Measurements from ENCODE around the gene NPEPL1.

Gene NPEPL1

GRCh38 chr20:58703765-58704371 is 11.3 kb downstream of the NPEPL1 start:
- no peak for TF ChIP-seq CTCF (IDR thresholded peaks at IDR 0.05; ENCODE audit: low read depth, low read length)

DNA sequence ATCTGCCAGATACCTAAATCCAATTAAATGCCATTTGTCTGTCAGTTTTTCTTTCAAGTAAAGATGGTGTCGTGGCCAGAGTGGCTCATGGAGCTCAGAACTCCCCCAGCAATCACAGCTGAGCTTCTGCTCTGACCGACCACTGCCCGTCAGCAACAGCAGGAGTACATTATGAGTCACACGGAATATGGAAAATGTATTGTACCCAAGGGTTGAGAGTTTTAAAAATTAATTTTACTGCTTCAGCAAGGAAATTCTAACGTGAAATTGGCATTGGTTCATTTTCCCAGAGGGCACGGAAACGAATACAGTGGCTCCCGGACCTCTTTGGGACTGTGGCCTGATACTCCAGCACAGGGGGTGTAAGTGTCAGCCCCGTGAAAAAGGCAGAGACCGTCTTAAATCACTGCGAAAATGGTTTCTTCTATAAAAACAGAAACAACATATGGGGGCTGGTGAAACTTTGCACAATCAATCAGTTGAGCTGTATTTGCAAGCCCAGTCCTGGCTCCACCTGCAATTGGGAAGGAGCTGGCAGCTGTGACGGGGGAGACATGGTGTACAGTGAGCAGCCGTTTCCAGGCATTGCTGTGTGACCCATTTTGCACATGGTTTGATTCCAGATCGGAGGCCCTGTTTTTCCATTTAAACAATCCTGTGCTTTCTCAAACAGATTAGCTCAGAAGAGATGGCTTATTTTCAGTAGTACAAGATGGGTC is 12.8 kb downstream of the NPEPL1 start:
- H3K4me3 ChIP-seq (ENCODE audit: low read depth, low read length): no peak overlapping the region
- TF ChIP-seq CTCF (IDR thresholded peaks at IDR 0.05; ENCODE audit: low read depth, low read length): no peak

More at GRCh38 chr20:58703765-58704371, 11.3 kb downstream of the NPEPL1 start:
- no peak overlapping the region for H3K4me3 ChIP-seq (ENCODE audit: low read depth, low read length)

GRCh38 chr20:58706150-58706892 is 13.7 kb downstream of the NPEPL1 start:
- no peak overlapping the region for H3K4me3 ChIP-seq (ENCODE audit: low read depth, low read length)
- TF ChIP-seq CTCF (IDR thresholded peaks at IDR 0.05; ENCODE audit: low read depth, low read length): no peak

GRCh38 chr20:58706975-58707681 is 14.5 kb downstream of the NPEPL1 start:
- TF ChIP-seq CTCF (IDR thresholded peaks at IDR 0.05; ENCODE audit: low read depth, low read length): no peak
- H3K4me3 ChIP-seq (ENCODE audit: low read depth, low read length): no peak overlapping the region

- TF ChIP-seq CTCF (IDR thresholded peaks at IDR 0.05; ENCODE audit: low read depth, low read length): no peak
- no peak overlapping the region for H3K4me3 ChIP-seq (ENCODE audit: low read depth, low read length)
Measured at GRCh38 chr20:58707770-58708169, 15.2 kb downstream of the NPEPL1 start.

DNA sequence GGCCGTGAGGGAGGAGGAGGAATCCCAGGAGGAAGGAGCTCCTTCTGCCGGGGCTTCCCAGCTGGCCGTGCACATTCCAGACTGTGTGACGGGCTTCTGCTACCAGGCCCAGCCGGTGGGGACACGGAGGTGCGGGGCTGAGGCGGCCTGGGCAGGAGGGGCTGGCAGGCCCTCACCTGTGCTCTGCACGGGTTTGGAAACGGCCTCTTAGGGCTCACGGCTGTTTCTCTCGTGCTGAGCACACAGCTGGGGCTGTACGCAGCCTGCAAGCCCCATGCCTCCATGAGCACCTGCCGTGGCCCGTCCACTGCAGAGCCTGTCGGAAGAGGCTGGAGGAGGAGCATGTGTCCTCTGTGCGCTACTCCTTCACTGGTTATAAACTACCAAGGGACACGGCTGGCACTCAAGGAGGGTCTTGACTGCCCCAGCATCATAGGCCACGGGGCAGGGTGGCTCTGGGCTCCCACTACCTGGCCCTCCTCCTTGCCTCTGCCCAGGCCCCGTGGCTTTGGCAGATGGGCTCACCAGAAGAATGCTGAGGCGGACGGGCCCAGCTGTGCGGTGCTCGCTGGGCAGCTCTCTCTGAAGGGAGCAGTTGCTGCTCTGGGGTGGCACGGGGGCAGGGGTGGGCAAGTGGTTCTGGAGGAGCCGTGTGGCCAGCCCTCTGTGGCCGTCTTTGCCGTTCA is 15.8 kb downstream of the NPEPL1 start:
- no peak for TF ChIP-seq CTCF (IDR thresholded peaks at IDR 0.05; ENCODE audit: low read depth, low read length)
- H3K4me3 ChIP-seq (ENCODE audit: low read depth, low read length): no peak overlapping the region

Data from WI38 (cell line).